Measurements from ENCODE around the gene SPZ1.

The SPZ1 gene

DNA sequence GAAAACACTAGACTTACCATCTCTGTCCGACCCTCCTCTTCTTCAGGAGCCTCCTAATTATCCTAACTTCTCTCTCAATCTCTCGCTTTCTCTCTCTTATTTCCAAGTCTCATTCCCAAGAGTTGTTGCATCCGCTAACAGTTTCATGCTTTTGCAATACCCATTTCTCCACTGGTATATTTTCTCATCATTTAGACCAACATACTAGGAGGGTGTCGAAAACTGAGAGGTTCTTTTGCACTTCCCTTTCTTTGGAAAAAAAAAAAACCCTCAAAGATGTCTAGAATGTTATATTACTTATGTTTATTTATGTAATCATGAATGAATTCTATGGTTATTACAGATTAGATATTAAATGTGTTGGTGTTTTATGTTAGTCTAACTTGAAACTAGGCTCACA is 35.9 kb downstream of the SPZ1 start:
- Mint-ChIP-seq H3K27me3 (peaks cover 5% of the 10 kb centered on the region), H3K4me3 (no peak overlapping the region), H3K9me3 (no peaks in the 10 kb centered on the region), H3K36me3 (peaks cover 2% of the 10 kb centered on the region), H3K4me1 (no peaks in the 10 kb centered on the region), H3K27ac (no peak overlapping the region)
- ATAC-seq (ENCODE audit: low read depth) = no peak
- no peak for DNase-seq (ENCODE audit: low spot score in 2 of 2)

GRCh38 chr5:80357671-80358070 is 37.9 kb downstream of the SPZ1 start:
- ATAC-seq (ENCODE audit: low read depth) (no peak), DNase-seq (ENCODE audit: low spot score in 2 of 2) (no peak)
- Mint-ChIP-seq H3K36me3 (peaks cover 2% of the 10 kb centered on the region), H3K9me3 (peaks cover 3% of the 10 kb centered on the region), H3K4me3 (no peak overlapping the region), H3K27ac (no peak overlapping the region), H3K27me3 (peaks cover 3% of the 10 kb centered on the region), H3K4me1 (no peaks in the 10 kb centered on the region)

GRCh38 chr5:80360914-80361444 is 41.2 kb downstream of the SPZ1 start:
- Mint-ChIP-seq H3K4me1 (no peaks in the 10 kb centered on the region), H3K36me3 (peaks cover 2% of the 10 kb centered on the region), H3K4me3 (no peak overlapping the region), H3K27ac (no peak overlapping the region), H3K27me3 (peaks cover 3% of the 10 kb centered on the region), H3K9me3 (peaks cover 3% of the 10 kb centered on the region)
- no peak for ATAC-seq (ENCODE audit: low read depth)
- DNase-seq (ENCODE audit: low spot score in 2 of 2) = no peak

- H3K36me3 Mint-ChIP-seq = peaks cover 2% of the 10 kb centered on the region
- no peak overlapping the region for H3K27ac Mint-ChIP-seq
- no peak for ATAC-seq (ENCODE audit: low read depth)
- no peak for DNase-seq (ENCODE audit: low spot score in 2 of 2)
- H3K4me3 Mint-ChIP-seq = no peak overlapping the region
- peaks cover 3% of the 10 kb centered on the region for H3K9me3 Mint-ChIP-seq
- H3K4me1 Mint-ChIP-seq = no peaks in the 10 kb centered on the region
- peaks cover 5% of the 10 kb centered on the region for H3K27me3 Mint-ChIP-seq
Observed at GRCh38 chr5:80364892-80365291, 45.1 kb downstream of the SPZ1 start.

GRCh38 chr5:80368661-80369480 is 49.1 kb downstream of the SPZ1 start:
- no peak overlapping the region for H3K27ac Mint-ChIP-seq
- no peaks in the 10 kb centered on the region for H3K4me1 Mint-ChIP-seq
- H3K27me3 Mint-ChIP-seq = peaks cover 12% of the 10 kb centered on the region
- H3K36me3 Mint-ChIP-seq = peaks cover 2% of the 10 kb centered on the region
- DNase-seq (ENCODE audit: low spot score in 2 of 2) (no peak), ATAC-seq (ENCODE audit: low read depth) (no peak)
- H3K4me3 Mint-ChIP-seq = no peak overlapping the region
- no peaks in the 10 kb centered on the region for H3K9me3 Mint-ChIP-seq

GRCh38 chr5:80369521-80369920 is 49.7 kb downstream of the SPZ1 start:
- H3K36me3 Mint-ChIP-seq = peaks cover 2% of the 10 kb centered on the region
- H3K4me3 Mint-ChIP-seq = no peak overlapping the region
- DNase-seq (ENCODE audit: low spot score in 2 of 2) (no peak), ATAC-seq (ENCODE audit: low read depth) (no peak)
- H3K9me3 Mint-ChIP-seq = no peaks in the 10 kb centered on the region
- H3K4me1 Mint-ChIP-seq = no peaks in the 10 kb centered on the region
- H3K27me3 Mint-ChIP-seq = peaks cover 13% of the 10 kb centered on the region
- H3K27ac Mint-ChIP-seq = no peak overlapping the region

- H3K27ac Mint-ChIP-seq = no peak overlapping the region
- H3K4me1 Mint-ChIP-seq = no peaks in the 10 kb centered on the region
- peaks cover 10% of the 10 kb centered on the region for H3K27me3 Mint-ChIP-seq
- no peaks in the 10 kb centered on the region for H3K9me3 Mint-ChIP-seq
- no peak for DNase-seq (ENCODE audit: low spot score in 2 of 2)
- no peaks in the 10 kb centered on the region for H3K36me3 Mint-ChIP-seq
- H3K4me3 Mint-ChIP-seq = no peak overlapping the region
- no peak for ATAC-seq (ENCODE audit: low read depth)
Observed at GRCh38 chr5:80370390-80370789, 50.6 kb downstream of the SPZ1 start.

Measured in memory B cell (primary cell).